Left ventricle myocardium inferior (tissue), 1 donor: ENCODE results near the gene LPAR1. TPM values are rescaled to one million over a fixed set of nuclear protein-coding genes. Genes with fewer than 3 reads are reported as not detected.

ENCODE experiments used
- DNase-seq: peaks from one replicate; pipeline ENCODE4 v3.0.0-alpha.2; 2020
- H3K27ac ChIP-seq: fragments of 200-600 bp; replicated peaks from 2 replicates; pipeline ENCODE4 v1.8.0; 2021
- H3K27me3 ChIP-seq: fragments of 200-600 bp; 2 replicates; pipeline ENCODE4 v1.8.0; 2021; ENCODE audit warnings: low read depth
- H3K36me3 ChIP-seq: fragments of 200-600 bp; 2 replicates; pipeline ENCODE4 v1.8.0; 2021
- H3K4me1 ChIP-seq: fragments of 200-600 bp; 2 replicates; pipeline ENCODE4 v1.8.0; 2021
- H3K4me3 ChIP-seq: fragments of 200-600 bp; 2 replicates; pipeline ENCODE4 v1.8.0; 2021; ENCODE audit warnings: mild to moderate bottlenecking, moderate library complexity
- H3K9me3 ChIP-seq: fragments of 200-600 bp; replicated peaks from 2 replicates; pipeline ENCODE4 v1.8.0; 2021
- intact Hi-C: fragments of 100-400 bp; cut with micrococcal nuclease; formaldehyde crosslinking; loops from one replicate; pipeline ENCODE4 v1.11.0; 2022
- total RNA-seq: library from RNA; stranded (reverse); fragmentation: NEBNext Ultra II Directional; extraction: Animal tissue kit (Norgen Biotek cat#: 25700); gene quantifications from one replicate; pipeline ENCODE4 v1.2.1, GENCODE V29; 2021
- TF ChIP-seq, protein P1 (sequence below): fragments of 200-600 bp; IDR thresholded peaks from 2 replicates; pipeline ENCODE4 v1.8.0; 2021; ENCODE audit warnings: antibody characterized with exemption, mild to moderate bottlenecking, borderline replicate concordance
- donor health status: DM: no; HTN: yes; CAD: no; lungs with severe emphysema.

Gene LPAR1
- total RNA-seq, 1 donor from 2014 or later, result 12.4 TPM

DNA sequence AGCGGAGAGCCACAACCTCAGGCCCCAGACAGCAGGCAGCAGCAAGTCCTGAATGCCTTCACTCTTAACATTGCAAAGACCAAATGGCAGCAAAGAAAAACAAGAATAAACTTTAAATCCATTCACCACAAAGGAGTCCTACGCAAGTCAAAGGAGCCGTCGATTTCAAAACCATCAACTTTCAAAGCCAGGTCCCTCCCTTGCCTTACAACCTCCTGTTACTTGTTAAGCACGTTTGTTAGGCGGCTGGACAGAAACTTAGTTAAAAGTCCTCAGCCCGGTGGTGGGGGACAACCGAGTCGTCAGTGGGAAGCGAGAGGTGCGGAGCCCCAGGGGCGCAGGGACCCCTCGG lies 938 bp downstream of the LPAR1 start:
- no peak for DNase-seq
- H3K4me3 ChIP-seq, result peak overlapping the region; percentile 71
- no peaks in the 10 kb centered on the region for H3K9me3 ChIP-seq
- H3K27me3 ChIP-seq, result peaks cover 81% of the 10 kb centered on the region
- TF ChIP-seq, protein P1, sequence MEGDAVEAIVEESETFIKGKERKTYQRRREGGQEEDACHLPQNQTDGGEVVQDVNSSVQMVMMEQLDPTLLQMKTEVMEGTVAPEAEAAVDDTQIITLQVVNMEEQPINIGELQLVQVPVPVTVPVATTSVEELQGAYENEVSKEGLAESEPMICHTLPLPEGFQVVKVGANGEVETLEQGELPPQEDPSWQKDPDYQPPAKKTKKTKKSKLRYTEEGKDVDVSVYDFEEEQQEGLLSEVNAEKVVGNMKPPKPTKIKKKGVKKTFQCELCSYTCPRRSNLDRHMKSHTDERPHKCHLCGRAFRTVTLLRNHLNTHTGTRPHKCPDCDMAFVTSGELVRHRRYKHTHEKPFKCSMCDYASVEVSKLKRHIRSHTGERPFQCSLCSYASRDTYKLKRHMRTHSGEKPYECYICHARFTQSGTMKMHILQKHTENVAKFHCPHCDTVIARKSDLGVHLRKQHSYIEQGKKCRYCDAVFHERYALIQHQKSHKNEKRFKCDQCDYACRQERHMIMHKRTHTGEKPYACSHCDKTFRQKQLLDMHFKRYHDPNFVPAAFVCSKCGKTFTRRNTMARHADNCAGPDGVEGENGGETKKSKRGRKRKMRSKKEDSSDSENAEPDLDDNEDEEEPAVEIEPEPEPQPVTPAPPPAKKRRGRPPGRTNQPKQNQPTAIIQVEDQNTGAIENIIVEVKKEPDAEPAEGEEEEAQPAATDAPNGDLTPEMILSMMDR, result no peak
- peak overlapping the region; percentile 82 for H3K27ac ChIP-seq
- intact Hi-C loops, result no loop called here
- peaks cover 20% of the 10 kb centered on the region for H3K4me1 ChIP-seq
- H3K36me3 ChIP-seq, result no peaks in the 10 kb centered on the region

GRCh38 chr9:111036946-111037345 lies 1.3 kb downstream of the LPAR1 start:
- Histone ChIP-seq H3K4me3 (peak overlapping the region; percentile 71), H3K36me3 (no peaks in the 10 kb centered on the region), H3K27ac (peak overlapping the region; percentile 82), H3K27me3 (peaks cover 85% of the 10 kb centered on the region), H3K9me3 (no peaks in the 10 kb centered on the region), H3K4me1 (peaks cover 20% of the 10 kb centered on the region)
- TF ChIP-seq, protein P1, result no peak
- intact Hi-C loops, result no loop called here
- DNase-seq, result no peak

DNA sequence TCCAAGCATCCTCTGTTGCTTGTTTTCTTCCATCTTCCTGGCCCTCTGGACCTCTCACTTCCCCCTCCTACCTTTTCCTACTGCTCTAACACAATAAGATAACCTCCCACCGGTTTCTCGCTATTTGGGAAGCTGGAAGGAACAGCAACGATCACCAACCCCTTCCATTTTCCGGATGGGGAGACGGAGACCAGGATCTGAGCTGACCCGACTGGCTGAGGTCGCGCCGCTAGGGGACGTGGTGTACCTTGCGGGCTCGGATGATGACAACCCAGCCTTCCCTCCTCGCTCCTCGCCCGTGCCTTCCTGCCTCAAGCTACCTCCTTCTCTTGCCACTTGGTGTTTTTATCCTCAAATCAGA lies 1.9 kb downstream of the LPAR1 start:
- Histone ChIP-seq H3K4me1 (peaks cover 20% of the 10 kb centered on the region), H3K36me3 (no peaks in the 10 kb centered on the region), H3K27ac (peak overlapping the region; percentile 82), H3K9me3 (no peaks in the 10 kb centered on the region), H3K27me3 (peaks cover 87% of the 10 kb centered on the region), H3K4me3 (peak overlapping the region; percentile 71)
- peak; percentile 66 for DNase-seq
- intact Hi-C loops, result no loop called here
- TF ChIP-seq, protein P1, result peak; percentile 50

DNA sequence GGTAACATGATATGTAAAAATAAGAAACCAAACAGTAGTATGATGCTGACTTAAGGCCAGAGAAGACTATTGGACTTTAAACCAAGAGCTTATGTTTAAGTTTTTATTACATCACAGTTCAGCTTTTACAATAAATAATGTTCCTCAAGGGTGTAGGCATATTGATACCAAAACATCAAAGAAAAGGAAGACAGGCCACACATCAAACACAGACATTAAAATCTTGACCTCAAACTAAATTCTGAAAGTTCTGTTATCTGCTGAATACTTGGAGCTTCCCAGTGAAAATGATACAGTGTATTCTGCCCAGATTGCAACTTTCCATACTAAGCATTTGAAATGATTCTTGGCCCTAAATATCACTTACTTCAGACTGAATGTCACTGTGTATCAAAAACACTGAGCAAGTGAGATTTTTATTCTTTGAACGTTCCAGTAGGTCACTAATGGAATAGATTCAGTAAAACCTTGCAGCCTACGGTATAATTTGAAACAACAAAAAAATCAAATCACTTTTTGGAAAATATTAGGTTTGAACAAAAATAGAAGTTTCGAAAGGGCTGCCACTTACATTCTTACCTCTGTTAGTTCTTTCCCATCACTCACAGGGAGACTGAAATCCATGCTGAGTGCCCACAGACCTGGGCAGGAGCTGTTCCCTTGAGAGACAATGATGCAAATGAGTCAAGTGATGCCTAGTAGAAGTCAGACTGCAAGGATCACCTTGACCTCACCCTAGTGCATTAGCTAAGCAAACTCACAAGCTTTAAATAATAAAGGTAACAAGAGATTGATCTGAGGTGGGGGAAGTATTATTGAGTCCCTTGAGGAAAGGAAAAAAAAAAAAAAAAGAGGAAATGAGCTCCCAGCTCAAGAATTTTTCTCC lies 2.5 kb downstream of the LPAR1 start:
- intact Hi-C loops, result no loop called here
- no peaks in the 10 kb centered on the region for H3K36me3 ChIP-seq
- peak overlapping the region; percentile 82 for H3K27ac ChIP-seq
- H3K4me1 ChIP-seq, result peaks cover 20% of the 10 kb centered on the region
- peaks cover 83% of the 10 kb centered on the region for H3K27me3 ChIP-seq
- peak overlapping the region; percentile 71 for H3K4me3 ChIP-seq
- no peak for DNase-seq
- H3K9me3 ChIP-seq, result no peaks in the 10 kb centered on the region
- TF ChIP-seq, protein P1, result no peak

- H3K4me3 ChIP-seq, result peak overlapping the region; percentile 71
- peaks cover 20% of the 10 kb centered on the region for H3K4me1 ChIP-seq
- H3K9me3 ChIP-seq, result no peaks in the 10 kb centered on the region
- H3K27ac ChIP-seq, result peak overlapping the region; percentile 82
- intact Hi-C loops, result no loop called here
- peaks cover 77% of the 10 kb centered on the region for H3K27me3 ChIP-seq
- no peak for DNase-seq
- TF ChIP-seq, protein P1, result no peak
- H3K36me3 ChIP-seq, result no peaks in the 10 kb centered on the region
Observed at GRCh38 chr9:111034898-111035539, 3.3 kb downstream of the LPAR1 start.
